ENCODE data around the gene TMEM231. TPM values are rescaled to one million over a fixed set of nuclear protein-coding genes. Genes with fewer than 3 reads are reported as not detected.

The TMEM231 gene
- total and polyA plus RNA-seq, 2 donors (not counting 1 experiment from before 2014, with no cell fraction given) = 9.6 to 18.8 TPM

DNA sequence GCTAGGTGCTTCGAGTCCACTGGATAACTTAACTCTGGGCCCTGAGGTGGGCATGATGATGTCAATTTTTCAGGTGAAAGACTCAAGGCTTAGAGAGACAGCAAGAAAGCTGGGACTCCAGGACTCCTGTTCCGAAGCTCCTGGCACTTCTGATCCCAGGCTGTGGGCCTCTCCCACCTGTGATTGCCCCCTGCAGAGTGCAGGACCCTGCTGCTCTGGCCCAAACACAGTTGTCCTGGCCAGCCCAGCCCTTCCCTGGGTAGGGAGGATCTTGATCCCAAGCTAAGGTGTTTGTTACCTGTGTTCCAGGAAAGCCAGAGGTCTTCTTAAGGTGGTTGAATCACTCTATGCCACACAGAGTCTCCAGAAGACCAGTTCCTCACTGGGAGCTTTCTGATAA lies 23.3 kb downstream of the TMEM231 start:
- no peak overlapping the region for H3K27ac ChIP-seq (ENCODE audit: insufficient read depth, low read length)
- no peaks in the 10 kb centered on the region for H3K9me3 ChIP-seq (ENCODE audit: control insufficient read depth, insufficient read depth, low read depth, low read length)
- no peak for DNase-seq (ENCODE audit: low read depth in 2 of 2)
- H3K4me2 ChIP-seq (ENCODE audit: extremely low read depth, insufficient read depth, low read length) = no peak overlapping the region
- H3K27me3 ChIP-seq (ENCODE audit: control insufficient read depth, insufficient read depth, low read length) = no peaks in the 10 kb centered on the region
- no peak overlapping the region for H3K4me3 ChIP-seq (replicated peaks in 1 of 4; ENCODE audit: control extremely low read depth in 1 of 4, insufficient read depth in 1 of 4, low read depth in 3 of 4, low read length in 4 of 4)
- TF ChIP-seq EZH2 (IDR thresholded peaks at IDR 0.05; ENCODE audit: low read length, missing control alignments) = no peak
- TF ChIP-seq, protein P1, sequence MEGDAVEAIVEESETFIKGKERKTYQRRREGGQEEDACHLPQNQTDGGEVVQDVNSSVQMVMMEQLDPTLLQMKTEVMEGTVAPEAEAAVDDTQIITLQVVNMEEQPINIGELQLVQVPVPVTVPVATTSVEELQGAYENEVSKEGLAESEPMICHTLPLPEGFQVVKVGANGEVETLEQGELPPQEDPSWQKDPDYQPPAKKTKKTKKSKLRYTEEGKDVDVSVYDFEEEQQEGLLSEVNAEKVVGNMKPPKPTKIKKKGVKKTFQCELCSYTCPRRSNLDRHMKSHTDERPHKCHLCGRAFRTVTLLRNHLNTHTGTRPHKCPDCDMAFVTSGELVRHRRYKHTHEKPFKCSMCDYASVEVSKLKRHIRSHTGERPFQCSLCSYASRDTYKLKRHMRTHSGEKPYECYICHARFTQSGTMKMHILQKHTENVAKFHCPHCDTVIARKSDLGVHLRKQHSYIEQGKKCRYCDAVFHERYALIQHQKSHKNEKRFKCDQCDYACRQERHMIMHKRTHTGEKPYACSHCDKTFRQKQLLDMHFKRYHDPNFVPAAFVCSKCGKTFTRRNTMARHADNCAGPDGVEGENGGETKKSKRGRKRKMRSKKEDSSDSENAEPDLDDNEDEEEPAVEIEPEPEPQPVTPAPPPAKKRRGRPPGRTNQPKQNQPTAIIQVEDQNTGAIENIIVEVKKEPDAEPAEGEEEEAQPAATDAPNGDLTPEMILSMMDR (conservative IDR thresholded peaks at IDR 0.05 in 1 of 2, IDR thresholded peaks at IDR 0.05 in 1 of 2; ENCODE audit: low read depth in 1 of 2, low read length in 2 of 2) = no peak
- no peaks in the 10 kb centered on the region for H4K20me1 ChIP-seq (ENCODE audit: control insufficient read depth, extremely low read depth, insufficient read depth, low read length)
- no peak overlapping the region for H3K9ac ChIP-seq (ENCODE audit: insufficient read depth, low read length)
- H3K4me1 ChIP-seq (ENCODE audit: control insufficient read depth, extremely low read depth, insufficient read depth, low read length) = no peaks in the 10 kb centered on the region
- H3K79me2 ChIP-seq (ENCODE audit: control insufficient read depth, insufficient read depth, low read length) = no peaks in the 10 kb centered on the region
- H2AFZ ChIP-seq (ENCODE audit: low read length) = no peak overlapping the region
- no peaks in the 10 kb centered on the region for H3K36me3 ChIP-seq (ENCODE audit: control insufficient read depth, insufficient read depth, low read length)

DNA sequence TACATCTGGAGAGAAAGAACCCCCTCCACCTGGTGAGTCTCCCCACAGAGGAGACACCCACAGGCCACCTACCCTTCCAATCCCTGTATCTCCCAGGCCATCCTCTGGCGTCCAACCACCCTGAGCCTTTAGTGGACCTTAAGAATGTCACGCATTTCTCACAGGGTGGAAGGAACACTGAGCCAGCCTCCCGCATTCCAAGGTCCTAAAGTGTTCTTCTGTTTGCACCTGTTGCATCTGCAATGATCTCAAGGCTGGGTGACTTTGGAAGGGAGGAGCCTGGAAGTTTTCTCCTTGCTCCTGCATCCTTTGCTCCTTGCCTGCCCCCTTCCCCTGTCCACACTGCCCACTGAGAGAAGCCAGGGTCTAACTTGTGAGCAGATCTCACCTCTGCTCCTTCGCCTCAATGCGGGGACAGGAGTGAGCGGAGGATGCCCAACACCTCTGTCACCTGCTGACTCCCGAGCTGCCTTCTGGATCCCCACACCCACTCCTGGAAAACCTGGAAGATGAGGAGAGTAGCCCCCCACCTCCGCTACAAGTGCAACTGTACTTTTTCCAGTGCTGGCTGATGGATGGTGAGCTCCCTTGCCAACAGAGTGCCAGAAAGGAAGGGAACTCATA lies 23.8 kb downstream of the TMEM231 start:
- no peak for TF ChIP-seq EZH2 (IDR thresholded peaks at IDR 0.05; ENCODE audit: low read length, missing control alignments)
- TF ChIP-seq, protein P1 (conservative IDR thresholded peaks at IDR 0.05 in 1 of 2, IDR thresholded peaks at IDR 0.05 in 1 of 2; ENCODE audit: low read depth in 1 of 2, low read length in 2 of 2) = no peak
- Histone ChIP-seq H3K27ac (ENCODE audit: insufficient read depth, low read length) (no peak overlapping the region), H3K4me1 (ENCODE audit: control insufficient read depth, extremely low read depth, insufficient read depth, low read length) (no peaks in the 10 kb centered on the region), H3K79me2 (ENCODE audit: control insufficient read depth, insufficient read depth, low read length) (no peaks in the 10 kb centered on the region), H3K9ac (ENCODE audit: insufficient read depth, low read length) (no peak overlapping the region), H3K9me3 (ENCODE audit: control insufficient read depth, insufficient read depth, low read depth, low read length) (no peaks in the 10 kb centered on the region), H4K20me1 (ENCODE audit: control insufficient read depth, extremely low read depth, insufficient read depth, low read length) (no peaks in the 10 kb centered on the region), H3K4me2 (ENCODE audit: extremely low read depth, insufficient read depth, low read length) (no peak overlapping the region), H3K4me3 (replicated peaks in 1 of 4; ENCODE audit: control extremely low read depth in 1 of 4, insufficient read depth in 1 of 4, low read depth in 3 of 4, low read length in 4 of 4) (no peak overlapping the region), H2AFZ (ENCODE audit: low read length) (no peak overlapping the region), H3K27me3 (ENCODE audit: control insufficient read depth, insufficient read depth, low read length) (no peaks in the 10 kb centered on the region), H3K36me3 (ENCODE audit: control insufficient read depth, insufficient read depth, low read length) (no peaks in the 10 kb centered on the region)
- no peak for DNase-seq (ENCODE audit: low read depth in 2 of 2)

DNA sequence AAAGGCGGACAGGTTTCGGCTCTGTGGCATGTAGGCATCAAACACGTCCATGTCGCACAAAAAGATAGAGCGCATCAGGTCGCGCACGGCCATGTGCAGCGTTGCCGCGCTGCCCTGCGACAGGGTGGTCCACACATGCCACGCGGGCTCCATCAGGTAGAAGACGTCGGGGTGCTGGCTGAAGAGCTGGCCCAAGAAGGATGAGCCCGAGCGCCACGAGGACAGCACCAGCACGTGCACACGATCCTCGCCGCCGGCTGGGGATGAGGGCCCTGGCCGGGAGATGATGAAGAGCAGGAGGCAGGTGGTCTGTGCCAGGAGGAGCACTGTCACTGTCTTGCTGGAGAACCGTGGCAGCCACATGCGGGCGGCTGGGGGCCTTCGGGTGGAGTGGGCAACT lies 26.1 kb downstream of the TMEM231 start:
- no peaks in the 10 kb centered on the region for H3K27me3 ChIP-seq (ENCODE audit: control insufficient read depth, insufficient read depth, low read length)
- TF ChIP-seq EZH2 (IDR thresholded peaks at IDR 0.05; ENCODE audit: low read length, missing control alignments) = no peak
- TF ChIP-seq, protein P1 (conservative IDR thresholded peaks at IDR 0.05 in 1 of 2, IDR thresholded peaks at IDR 0.05 in 1 of 2; ENCODE audit: low read depth in 1 of 2, low read length in 2 of 2) = no peak
- H3K4me2 ChIP-seq (ENCODE audit: extremely low read depth, insufficient read depth, low read length) = no peak overlapping the region
- H3K4me1 ChIP-seq (ENCODE audit: control insufficient read depth, extremely low read depth, insufficient read depth, low read length) = no peaks in the 10 kb centered on the region
- no peaks in the 10 kb centered on the region for H3K79me2 ChIP-seq (ENCODE audit: control insufficient read depth, insufficient read depth, low read length)
- H2AFZ ChIP-seq (ENCODE audit: low read length) = no peak overlapping the region
- no peak for DNase-seq (ENCODE audit: low read depth in 2 of 2)
- H3K4me3 ChIP-seq (replicated peaks in 1 of 4; ENCODE audit: control extremely low read depth in 1 of 4, insufficient read depth in 1 of 4, low read depth in 3 of 4, low read length in 4 of 4) = no peak overlapping the region
- no peak overlapping the region for H3K27ac ChIP-seq (ENCODE audit: insufficient read depth, low read length)
- no peaks in the 10 kb centered on the region for H3K9me3 ChIP-seq (ENCODE audit: control insufficient read depth, insufficient read depth, low read depth, low read length)
- no peaks in the 10 kb centered on the region for H4K20me1 ChIP-seq (ENCODE audit: control insufficient read depth, extremely low read depth, insufficient read depth, low read length)
- no peak overlapping the region for H3K9ac ChIP-seq (ENCODE audit: insufficient read depth, low read length)
- no peaks in the 10 kb centered on the region for H3K36me3 ChIP-seq (ENCODE audit: control insufficient read depth, insufficient read depth, low read length)
